Measurements from ENCODE around the gene CHI3L2.
"Not testable (repeated sequence)": the region's sequence is repeated elsewhere in the genome, so short reads cannot be mapped to it uniquely, and the experiment has no call there.

CHI3L2 gene

GRCh38 chr1:111202707-111203623 is 24.5 kb upstream of the CHI3L2 start:
- DNase-seq: peak in 1 of 2 donors; percentile 22

- peak; percentile 82 to 91 for DNase-seq
Observed at GRCh38 chr1:111203681-111204200, 23.8 kb upstream of the CHI3L2 start.

GRCh38 chr1:111204201-111204982 is 23.1 kb upstream of the CHI3L2 start:
- peak; percentile 62 to 72 for DNase-seq

- peak in 1 of 2 donors; percentile 15 for DNase-seq
Observed at GRCh38 chr1:111204983-111205713, 22.4 kb upstream of the CHI3L2 start.

GRCh38 chr1:111205714-111206050 is 21.8 kb upstream of the CHI3L2 start:
- no peak for DNase-seq

GRCh38 chr1:111208921-111209320 is 18.6 kb upstream of the CHI3L2 start:
- DNase-seq: no peak

- no peak for DNase-seq
Observed at GRCh38 chr1:111209622-111210021, 17.9 kb upstream of the CHI3L2 start.

- DNase-seq: no peak
Observed at GRCh38 chr1:111211921-111212320, 15.6 kb upstream of the CHI3L2 start.

GRCh38 chr1:111212634-111213335 is 14.7 kb upstream of the CHI3L2 start:
- no peak for DNase-seq

GRCh38 chr1:111213412-111213811 is 14.1 kb upstream of the CHI3L2 start:
- no peak for DNase-seq

GRCh38 chr1:111214074-111214801 is 13.3 kb upstream of the CHI3L2 start:
- DNase-seq: no peak

GRCh38 chr1:111214884-111215283 is 12.6 kb upstream of the CHI3L2 start:
- peak; percentile 57 to 65 for DNase-seq

GRCh38 chr1:111215285-111215684 is 12.2 kb upstream of the CHI3L2 start:
- DNase-seq: not testable (repeated sequence)

- no peak for DNase-seq
Observed at GRCh38 chr1:111216751-111217150, 10.8 kb upstream of the CHI3L2 start.

GRCh38 chr1:111217183-111217910 is 10.2 kb upstream of the CHI3L2 start:
- DNase-seq: no peak

- no peak for DNase-seq
Observed at GRCh38 chr1:111218701-111219556, 8.6 kb upstream of the CHI3L2 start.

GRCh38 chr1:111219557-111220286 is 7.8 kb upstream of the CHI3L2 start:
- peak; percentile 56 to 72 for DNase-seq

GRCh38 chr1:111220302-111220890 is 7.1 kb upstream of the CHI3L2 start:
- DNase-seq: no peak

GRCh38 chr1:111221276-111221632 is 6.3 kb upstream of the CHI3L2 start:
- no peak for DNase-seq

Measured in stimulated activated CD4-positive, alpha-beta T cell treated with anti-CD3 and anti-CD28 coated beads, Interleukin-2, amount 100 ng/mL, for 24 hours (primary cell).